ENCODE results near the gene NOS1AP. TPM values are rescaled to one million over a fixed set of nuclear protein-coding genes. Genes with fewer than 3 reads are reported as not detected.

The NOS1AP gene
- total RNA-seq, 1 experiment from 2014 or later = 14.7 TPM

DNA sequence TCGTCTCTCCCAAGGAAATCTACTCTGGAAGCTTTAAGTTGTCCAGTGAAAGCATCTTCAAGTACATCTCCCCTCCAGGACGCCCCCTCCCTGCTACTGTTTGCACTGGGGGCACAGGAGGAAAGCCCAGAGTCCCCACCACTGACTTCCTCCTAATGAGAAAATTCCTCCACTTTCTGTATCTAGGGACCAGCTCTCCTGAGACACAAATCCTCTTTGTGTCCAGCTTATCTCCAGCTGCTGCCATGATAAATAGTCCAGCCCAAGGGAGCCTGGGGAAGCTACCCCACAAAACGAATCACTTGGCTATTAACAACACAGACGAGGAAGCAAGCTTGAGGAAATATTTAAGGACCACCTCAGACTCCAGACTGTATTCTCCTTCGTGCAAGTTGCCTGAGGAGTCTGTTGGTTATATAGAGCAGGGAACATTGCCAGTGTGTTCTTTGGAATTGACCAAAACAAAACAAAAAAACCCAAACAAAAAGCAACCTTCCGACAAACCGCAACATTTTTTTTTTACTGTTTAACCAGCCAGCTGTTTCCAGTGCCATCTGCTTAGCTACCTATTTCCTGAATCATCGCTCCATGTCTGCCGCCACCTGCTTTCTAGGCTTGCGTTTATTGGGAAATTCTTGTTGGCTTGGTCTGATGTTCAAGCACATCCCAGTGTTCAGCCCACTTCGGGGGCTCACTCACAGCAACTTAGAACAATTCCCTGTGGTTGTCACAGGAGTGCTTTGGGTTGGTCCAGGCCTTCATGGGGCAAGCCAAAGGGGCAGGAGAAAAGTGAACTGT, 319.7 kb downstream of the NOS1AP start:
- peaks cover 26% of the 10 kb centered on the region for H3K4me1 Mint-ChIP-seq
- no peaks in the 10 kb centered on the region for H3K9me3 Mint-ChIP-seq
- CTCF ChIA-PET = interaction anchor here (0.6 to 3.8 kb wide), 6 partner anchors 32 to 365 kb away, joined by 3 to 50 read pairs (median 6); partner anchors contain the start of gene OLFML2B
- no peaks in the 10 kb centered on the region for H3K27me3 Mint-ChIP-seq (ENCODE audit: low read depth)
- H3K27ac Mint-ChIP-seq = no peak overlapping the region; the same call in 1 of the 2 replicates
- H3K4me3 Mint-ChIP-seq = no peak overlapping the region
- POLR2A ChIA-PET = no interaction called here
- no peak for ATAC-seq
- peaks cover 7% of the 10 kb centered on the region for H3K36me3 Mint-ChIP-seq
- DNase-seq (ENCODE audit: low spot score) = no peak
- TF ChIP-seq ZNF396 (CRISPR knock-in tag; IDR thresholded peaks at IDR 0.05; ENCODE audit: borderline replicate concordance) = no peak
- no peak for TF ChIP-seq ARID4B (CRISPR knock-in tag; IDR thresholded peaks at IDR 0.05; ENCODE audit: borderline replicate concordance)

GRCh38 chr1:162389971-162390370, 320.5 kb downstream of the NOS1AP start:
- no peaks in the 10 kb centered on the region for H3K27me3 Mint-ChIP-seq (ENCODE audit: low read depth)
- H3K4me3 Mint-ChIP-seq = no peak overlapping the region
- no peak overlapping the region for H3K27ac Mint-ChIP-seq
- DNase-seq (ENCODE audit: low spot score) (no peak), ATAC-seq (no peak)
- H3K9me3 Mint-ChIP-seq = no peaks in the 10 kb centered on the region
- peaks cover 23% of the 10 kb centered on the region for H3K4me1 Mint-ChIP-seq
- POLR2A ChIA-PET = no interaction called here
- TF ChIP-seq ZBTB43 (CRISPR knock-in tag; IDR thresholded peaks at IDR 0.05) = no peak
- no peak for TF ChIP-seq ZNF532 (CRISPR knock-in tag; IDR thresholded peaks at IDR 0.05; ENCODE audit: borderline replicate concordance)
- TF ChIP-seq, protein P1, sequence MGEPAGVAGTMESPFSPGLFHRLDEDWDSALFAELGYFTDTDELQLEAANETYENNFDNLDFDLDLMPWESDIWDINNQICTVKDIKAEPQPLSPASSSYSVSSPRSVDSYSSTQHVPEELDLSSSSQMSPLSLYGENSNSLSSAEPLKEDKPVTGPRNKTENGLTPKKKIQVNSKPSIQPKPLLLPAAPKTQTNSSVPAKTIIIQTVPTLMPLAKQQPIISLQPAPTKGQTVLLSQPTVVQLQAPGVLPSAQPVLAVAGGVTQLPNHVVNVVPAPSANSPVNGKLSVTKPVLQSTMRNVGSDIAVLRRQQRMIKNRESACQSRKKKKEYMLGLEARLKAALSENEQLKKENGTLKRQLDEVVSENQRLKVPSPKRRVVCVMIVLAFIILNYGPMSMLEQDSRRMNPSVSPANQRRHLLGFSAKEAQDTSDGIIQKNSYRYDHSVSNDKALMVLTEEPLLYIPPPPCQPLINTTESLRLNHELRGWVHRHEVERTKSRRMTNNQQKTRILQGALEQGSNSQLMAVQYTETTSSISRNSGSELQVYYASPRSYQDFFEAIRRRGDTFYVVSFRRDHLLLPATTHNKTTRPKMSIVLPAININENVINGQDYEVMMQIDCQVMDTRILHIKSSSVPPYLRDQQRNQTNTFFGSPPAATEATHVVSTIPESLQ (CRISPR knock-in tag; IDR thresholded peaks at IDR 0.05) = no peak
- no peak for TF ChIP-seq ATF3 (CRISPR knock-in tag; conservative IDR thresholded peaks at IDR 0.05)
- TF ChIP-seq RORB (CRISPR knock-in tag; IDR thresholded peaks at IDR 0.05) = no peak
- TF ChIP-seq RELA (CRISPR knock-in tag; IDR thresholded peaks at IDR 0.05; ENCODE audit: borderline replicate concordance) = no peak
- TF ChIP-seq ETV6 (CRISPR knock-in tag; IDR thresholded peaks at IDR 0.05) = no peak
- TF ChIP-seq SMAD4 (CRISPR knock-in tag; IDR thresholded peaks at IDR 0.05) = no peak
- CTCF ChIA-PET = interaction anchor here (0.9 to 3.8 kb wide), 5 partner anchors 32 to 366 kb away, joined by 3 to 50 read pairs (median 6); partner anchors contain the start of gene OLFML2B
- peaks cover 4% of the 10 kb centered on the region for H3K36me3 Mint-ChIP-seq

All from WTC11 (cell line).